CD4-positive, alpha-beta T cell treated with Interleukin-15 for 1 hour (primary cell): ENCODE measurements around the gene TXNRD2.
"Not testable (repeated sequence)": the region's sequence is repeated elsewhere in the genome, so short reads cannot be mapped to it uniquely, and the experiment has no call there.

Experiments used
- DNase-seq: peaks from one replicate; pipeline ENCODE4 v3.0.0-alpha.2; 2020

Gene TXNRD2

DNA sequence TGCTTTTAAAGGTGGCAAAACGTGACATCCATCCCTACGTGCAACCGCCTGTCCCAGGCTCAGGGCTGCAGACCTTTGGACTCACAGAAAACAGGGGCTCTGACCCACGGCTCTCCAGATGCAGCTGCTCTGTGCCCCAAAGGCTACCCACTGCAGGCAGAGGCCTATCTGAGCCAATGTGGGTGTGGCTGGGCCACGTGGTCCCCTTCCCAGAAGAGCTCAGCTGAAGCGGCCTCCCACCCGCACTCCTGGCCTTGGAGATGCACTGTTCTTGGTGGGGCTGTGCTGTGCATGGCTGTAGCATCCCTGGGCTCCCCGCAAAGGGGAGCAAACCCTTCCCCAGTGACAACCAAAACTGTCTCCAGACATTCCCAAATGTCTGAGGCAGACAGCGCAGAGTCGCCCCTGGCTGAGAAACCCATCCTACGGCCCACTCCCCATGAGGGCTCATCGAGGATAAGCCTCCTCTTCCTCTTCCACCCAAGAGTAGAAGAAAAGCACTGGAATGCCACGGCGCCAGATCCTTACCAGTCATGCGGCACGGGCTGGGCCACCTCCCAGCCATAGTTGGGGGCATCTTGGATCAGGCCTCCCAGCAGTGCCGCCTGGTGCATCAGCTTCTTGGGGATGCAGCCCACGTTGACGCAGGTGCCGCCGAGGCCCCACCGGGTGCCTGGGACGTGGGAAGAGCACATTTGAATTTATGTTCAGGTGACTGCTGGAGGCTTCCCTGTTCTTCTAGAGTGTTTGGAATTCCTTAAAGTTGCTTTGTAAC, 23.1 kb downstream of the TXNRD2 start:
- no peak for DNase-seq

DNA sequence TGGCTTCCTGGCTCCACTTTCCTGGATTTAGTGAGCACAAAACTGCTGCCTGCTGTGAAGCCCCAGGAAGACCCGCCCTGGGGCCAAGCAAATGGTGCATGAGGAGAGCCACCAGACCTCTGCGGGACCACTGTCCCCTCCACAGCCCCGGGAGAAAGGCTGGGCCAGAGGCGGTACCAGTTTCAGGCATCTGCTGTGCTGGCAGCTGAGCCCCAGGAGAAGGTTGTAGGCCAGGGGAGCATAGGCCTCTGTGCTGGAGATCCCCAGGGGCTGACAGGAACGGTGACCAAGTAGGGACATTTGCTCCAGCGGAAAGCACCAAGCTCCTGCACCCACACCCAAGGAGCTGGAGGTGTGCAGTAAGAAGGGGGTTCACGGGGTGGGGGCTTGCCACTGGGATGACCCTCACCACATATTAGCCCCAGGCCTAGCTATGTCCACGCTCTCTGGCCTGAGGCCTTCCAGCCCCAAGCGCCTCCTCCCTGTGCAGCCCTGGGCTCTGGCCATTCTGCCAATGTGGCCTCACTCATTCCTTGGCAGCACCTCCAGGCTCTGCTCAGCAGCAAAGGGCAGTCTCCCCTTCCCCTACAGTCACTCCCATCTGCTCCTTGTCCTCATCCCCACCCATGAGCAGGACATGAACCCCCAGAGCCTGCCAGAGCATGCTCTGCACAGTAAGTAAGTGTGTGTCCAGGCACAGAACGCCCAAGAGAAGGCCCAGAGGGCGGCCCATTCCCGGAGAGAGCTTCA, 24.1 kb downstream of the TXNRD2 start:
- no peak for DNase-seq

GRCh38 chr22:19916941-19917340, 24.7 kb downstream of the TXNRD2 start:
- DNase-seq, result no peak

DNA sequence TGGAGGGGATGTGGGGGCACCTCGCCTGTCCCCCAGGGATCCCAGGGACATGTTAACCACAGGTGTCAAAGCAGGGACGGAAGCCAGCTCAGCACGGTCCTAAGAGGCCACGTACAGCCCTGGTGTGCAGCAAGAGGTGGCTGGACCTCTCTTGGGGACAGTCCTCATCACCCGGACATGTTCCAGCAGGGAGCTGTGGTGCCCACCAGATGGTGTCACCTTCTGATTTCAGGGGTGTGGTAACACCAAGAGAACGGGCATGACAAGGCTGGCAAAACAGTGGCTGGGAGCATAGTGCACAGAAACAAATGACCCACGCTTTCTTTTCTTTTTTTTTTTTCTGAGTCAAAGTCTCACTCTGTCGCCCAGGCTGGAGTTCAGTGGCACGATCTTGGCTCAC, 25.6 kb downstream of the TXNRD2 start:
- DNase-seq, result no peak

DNA sequence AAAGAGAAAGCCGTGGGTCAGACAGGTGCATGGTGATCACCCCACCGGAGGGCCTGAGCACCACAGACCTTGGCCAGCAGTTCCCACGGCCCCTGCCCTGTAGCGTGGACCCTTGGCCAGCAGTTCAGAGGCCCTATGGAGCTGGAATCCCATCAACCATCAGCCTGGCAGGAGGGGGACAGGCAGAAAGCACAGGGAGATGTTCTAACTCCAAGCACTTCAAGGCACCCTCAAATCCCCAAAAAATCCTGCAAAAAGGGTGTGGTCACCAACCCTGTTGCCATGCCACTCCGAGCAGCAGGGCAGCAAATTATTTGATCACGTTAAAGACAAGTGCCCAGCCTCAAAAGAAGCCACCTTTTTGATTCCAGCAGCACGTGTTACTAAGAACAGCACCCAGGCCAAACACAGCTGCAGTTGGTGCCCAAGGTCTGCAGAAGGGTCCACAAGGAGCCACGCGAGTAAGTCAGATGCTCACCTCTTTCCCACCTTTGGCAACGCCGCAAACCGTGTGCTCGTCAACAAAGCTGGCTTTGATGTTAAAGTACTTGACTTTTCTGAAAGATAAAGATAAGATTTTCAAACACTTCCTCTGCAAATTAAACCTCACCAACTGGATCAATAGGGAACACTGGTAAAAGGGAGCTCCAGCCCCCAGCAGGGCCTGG, 26.2 kb downstream of the TXNRD2 start:
- no peak for DNase-seq

- no peak for DNase-seq
Observed at GRCh38 chr22:19914201-19914943, 27.2 kb downstream of the TXNRD2 start.

DNA sequence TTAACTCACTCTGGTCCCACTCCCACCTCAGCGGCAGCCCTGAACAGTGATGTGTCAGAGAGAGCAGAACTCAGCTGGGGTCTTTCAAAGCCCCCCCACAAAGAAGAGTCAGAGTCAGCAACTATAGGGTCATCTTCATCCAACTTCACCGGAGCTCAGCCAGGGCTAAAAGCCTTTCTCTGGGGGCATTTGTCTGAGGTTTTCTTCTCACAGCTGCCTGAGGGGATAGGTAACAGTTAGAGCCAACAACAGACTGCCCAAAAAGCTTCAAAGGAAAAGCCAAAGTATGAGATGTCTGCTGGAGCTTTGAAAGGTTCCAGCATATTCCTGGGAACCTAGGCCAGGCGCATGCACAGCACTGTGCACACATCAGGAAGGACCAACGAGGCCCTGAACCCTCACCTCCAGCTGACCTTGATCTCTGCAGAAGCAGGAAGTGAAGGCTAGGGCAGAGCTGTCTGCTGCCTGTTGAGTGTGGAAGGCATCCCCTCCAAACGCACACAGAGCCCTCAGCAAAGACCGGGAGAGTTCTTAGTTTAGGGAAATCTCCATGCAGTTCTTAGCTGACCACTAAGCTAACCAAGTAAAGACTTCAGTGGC, 28.2 kb downstream of the TXNRD2 start:
- no peak for DNase-seq

DNA sequence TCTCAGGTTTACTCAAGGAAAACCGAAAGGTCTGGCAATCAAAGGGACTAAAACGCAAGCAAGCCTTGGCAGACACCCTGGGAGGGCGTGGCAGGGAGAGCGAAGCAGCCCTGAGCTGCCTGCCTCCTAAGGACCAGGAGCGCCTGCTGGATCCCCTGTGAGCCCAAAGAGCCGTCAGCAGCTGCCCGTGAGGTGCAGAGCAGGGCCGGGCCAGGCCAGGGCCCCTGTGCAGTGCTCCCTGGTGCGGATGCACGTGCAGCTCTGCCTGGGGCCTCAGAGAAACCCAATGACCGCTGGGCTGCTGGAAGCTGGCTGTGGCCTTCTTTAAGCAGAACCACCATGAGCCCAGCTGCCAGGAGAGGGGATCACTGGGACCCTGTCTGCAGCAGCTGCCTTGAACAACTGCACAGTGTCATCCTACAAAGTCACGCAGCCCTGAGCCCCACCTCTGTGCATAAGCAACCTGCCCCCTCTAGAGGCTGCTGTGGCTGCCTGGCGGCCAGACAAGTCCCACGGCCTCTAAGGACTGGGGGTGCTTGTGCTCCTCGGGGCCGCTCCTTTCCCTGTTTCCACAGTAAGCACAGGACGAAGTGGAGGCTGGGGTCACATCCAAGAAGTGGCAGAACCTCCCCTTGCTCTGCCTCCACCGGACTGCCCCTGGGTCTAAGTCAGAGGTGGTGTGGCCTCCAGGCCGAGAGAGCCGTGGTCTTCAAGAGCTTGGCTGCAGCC, 29.2 kb downstream of the TXNRD2 start:
- no peak for DNase-seq

DNA sequence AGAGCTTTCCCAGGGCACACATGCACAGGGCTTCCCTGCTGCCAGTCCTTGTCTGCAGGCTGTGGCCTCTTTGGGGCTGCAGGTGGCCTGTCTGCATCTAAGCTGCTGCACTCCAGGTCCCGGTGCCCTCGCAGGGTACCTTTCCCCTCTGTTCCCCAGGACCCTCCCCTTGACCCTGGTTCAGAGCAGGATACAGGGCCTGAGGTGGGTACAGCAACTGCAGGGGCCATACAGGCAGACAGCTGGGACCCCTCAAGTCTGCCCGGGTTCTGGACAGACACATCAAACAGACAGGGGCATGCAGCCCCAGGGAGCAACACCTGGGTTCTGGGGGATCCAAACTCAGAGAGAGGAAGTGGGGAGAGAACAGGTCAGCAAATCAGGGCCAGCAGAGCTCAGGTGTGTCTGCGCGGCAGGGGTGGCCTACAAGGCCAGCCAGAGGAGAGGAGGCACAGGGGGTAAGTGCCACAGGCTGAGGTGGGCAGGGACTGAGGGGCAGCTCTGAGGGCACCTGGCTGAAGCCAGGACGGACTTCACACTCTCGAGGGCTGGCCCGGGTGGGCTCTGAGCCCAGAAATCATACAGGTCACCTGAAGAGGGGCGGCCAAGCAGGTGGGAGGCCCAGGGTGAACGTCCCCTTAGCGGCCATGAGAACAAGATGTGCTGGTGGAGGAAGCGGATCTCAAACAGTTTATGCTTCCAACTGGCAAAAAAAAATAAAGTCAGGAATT, 29.9 kb downstream of the TXNRD2 start:
- DNase-seq, result no peak

DNA sequence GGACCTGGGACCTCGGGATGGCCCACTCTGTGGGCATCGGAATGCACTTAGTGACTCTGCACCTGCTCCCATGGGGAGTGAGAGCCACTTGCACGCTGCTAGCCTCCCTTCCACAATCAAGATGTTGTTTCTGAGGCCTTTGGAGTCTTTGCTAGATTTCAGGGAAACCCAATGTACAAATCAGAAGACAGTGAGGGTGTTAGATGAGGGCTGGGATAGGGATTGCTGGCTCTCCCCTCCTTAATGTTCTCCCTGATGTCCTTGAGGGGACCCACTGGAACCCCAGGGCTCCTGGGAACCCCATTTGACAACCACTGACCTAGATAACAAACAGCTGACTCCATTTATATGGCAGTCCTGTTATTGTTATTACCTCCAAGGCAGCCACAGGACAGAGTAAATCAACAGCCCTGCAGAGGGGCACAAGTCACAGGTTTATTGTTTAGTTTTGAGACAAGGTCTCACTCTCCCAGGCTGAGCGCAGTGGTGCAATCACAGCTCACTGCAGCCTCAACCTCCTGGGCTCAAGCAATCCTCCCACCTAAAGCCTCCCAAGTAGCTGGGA, 31.4 kb downstream of the TXNRD2 start:
- DNase-seq, result no peak

GRCh38 chr22:19909350-19910179, 32.1 kb downstream of the TXNRD2 start:
- peak; percentile 75 for DNase-seq

DNA sequence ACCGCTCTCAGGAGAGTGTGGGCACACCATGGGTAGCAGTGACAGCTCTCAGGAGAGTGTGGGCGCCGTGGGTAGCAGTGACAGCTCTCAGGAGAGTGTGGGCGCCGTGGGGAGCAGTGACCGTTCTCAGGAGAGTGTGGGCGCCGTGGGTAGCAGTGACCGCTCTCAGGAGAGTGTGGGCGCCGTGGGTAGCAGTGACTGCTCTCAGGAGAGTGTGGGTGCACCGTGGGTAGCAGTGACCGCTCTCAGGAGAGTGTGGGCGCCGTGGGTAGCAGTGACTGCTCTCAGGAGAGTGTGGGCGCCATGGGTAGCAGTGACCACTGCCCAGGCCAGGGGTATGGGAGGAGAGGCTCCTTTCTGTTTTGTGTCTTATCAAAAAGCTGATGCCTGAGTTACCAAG, 33.7 kb downstream of the TXNRD2 start:
- not testable (repeated sequence) for DNase-seq

GRCh38 chr22:19906864-19907263, 34.8 kb downstream of the TXNRD2 start:
- not testable (repeated sequence) for DNase-seq

DNA sequence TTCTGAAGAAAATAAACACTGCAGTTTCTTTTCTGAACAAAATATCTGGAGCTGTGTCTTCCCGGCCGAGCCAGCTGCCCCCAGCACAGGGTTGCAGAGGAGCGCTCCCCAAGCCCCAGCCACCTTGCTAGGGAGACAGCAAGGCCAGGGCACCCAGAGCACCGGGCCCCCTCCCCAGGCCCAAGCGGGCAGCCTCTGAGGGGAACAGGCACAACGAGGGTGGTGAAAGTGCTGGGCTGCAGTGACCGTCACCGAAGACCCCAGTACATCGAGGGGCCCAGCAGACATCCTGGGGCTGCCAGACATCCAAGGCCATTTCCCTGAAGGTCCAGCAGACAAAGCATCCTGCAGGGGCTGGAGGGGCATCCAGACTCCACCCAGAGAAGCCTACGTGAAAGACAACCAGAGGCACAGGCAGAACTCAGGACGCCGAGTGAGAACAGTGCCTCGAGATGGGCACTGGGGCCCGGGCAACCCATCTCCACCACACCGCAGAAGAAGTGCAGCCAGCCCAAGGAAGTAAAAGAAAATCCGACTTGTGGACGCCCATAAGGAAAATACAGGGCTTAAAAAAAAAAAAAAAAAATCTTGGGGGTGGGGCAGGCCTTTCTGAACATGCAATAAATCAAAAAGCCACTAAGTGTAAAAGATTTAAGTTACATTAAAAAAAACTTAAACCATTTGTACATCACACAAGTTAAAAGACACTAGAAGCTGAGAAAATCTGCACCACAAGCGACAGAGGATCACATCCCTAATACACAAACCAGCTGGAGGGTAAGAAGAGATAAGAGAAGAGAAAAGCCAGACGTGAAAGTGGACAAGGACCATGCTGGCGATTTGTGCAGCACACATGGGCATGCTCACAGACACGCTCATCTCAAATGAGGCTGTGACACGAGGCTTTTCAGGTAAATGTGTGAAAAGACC, 36.0 kb downstream of the TXNRD2 start:
- no peak for DNase-seq

DNA sequence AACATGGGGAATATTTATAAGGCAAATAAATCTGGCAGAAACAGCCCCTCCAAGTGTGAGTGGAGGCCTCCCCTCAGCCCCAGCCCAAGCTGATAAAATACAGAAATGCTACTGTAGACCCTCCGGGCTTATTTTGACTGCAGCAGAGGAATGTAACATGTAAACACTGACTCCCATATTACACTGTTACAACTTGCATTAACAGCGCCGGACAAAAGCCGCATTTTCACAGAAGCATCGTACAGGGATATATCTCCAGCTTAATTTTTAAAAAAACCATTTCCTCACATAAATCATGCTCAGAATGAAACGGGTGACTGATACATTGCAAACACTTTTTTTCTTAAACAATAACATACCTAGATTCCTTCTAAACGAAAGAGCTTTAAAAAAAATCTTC, 36.7 kb downstream of the TXNRD2 start:
- DNase-seq, result no peak

- no peak for DNase-seq
Observed at GRCh38 chr22:19904174-19904856, 37.3 kb downstream of the TXNRD2 start.

DNA sequence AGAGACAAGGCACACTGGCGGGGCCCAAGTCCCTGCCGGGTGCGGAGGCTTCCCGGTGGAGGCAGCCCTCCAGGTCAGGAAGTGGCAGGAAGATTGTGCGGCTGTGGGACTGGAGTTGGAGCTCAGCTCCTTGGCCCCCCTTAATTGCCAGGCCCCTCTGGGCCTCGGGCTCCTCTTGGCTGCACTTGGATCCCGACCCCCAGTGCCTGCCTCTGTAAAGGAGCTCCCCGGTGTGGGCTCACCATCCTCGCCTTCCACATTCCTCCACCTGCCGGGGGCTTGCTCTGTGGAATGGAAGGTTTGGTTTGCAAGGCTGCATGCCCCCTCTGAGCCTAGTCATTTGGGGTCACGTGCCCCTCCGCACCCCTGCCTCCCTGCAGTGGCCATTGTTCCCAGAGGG, 38.1 kb downstream of the TXNRD2 start:
- no peak for DNase-seq

DNA sequence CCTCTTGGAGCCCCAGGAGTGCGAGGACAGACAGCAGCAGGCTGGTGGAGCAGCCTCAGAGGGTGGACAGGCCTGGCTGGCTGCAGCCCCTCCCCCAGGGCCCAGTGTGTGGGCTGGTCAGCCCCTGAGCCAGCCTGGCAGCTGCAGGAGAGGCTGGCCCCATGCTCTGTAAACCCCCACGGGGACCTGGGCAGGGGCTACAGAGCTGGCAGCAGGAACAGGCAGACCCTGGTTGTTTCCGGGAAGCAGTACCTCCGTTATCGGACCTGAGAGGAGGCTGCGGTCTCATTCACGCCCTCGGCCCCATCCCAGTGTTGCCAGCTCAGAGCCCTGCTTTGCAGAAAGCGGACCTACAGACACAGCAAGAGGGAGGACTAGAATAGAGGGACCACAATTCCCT, 38.6 kb downstream of the TXNRD2 start:
- no peak for DNase-seq
